ENCODE results near the gene ZNF280B.

- TF ChIP-seq CTCF (IDR thresholded peaks at IDR 0.05): no peak
- no peak for TF ChIP-seq POLR2A (IDR thresholded peaks at IDR 0.05)
Observed at GRCh38 chr22:22545084-22545483, 36.5 kb upstream of the ZNF280B start.
